Measurements from ENCODE around the gene BEX1.
"Not testable (repeated sequence)": the region's sequence is repeated elsewhere in the genome, so short reads cannot be mapped to it uniquely, and the experiment has no call there.

Gene BEX1

DNA sequence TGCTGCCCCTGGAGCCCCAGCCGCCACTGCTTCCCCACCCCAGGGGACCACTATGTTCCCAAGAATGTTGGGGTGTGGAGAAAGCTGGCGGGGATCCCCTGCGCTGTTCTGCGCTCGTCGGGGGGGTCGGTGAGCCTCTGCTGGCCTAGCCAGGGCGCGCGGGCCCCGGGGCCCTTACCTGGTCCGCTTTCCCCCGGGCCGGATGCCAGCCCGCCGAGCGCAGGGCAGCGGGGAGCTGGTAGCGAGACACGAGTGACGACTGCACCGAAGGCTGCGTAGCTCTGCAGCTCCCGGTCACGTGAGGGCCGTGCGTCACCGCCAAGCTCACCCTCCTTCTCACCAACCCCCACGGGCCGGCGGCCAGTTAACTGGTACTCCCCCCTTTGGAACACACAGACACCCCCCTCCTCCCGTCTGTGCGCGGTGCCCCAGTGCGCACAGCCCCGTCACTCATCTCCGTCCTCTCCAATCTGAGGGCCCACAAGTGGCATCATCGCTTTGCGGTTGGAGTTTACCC is at the start of gene BEX1:
Gene BEX1 (minus strand): TSS at position 254 of the 517 bp plus-strand sequence. CDS start 897 bp downstream, outside the sequence.
- DNase-seq (ENCODE audit: low read depth in 1 of 2, low spot score in 1 of 2): no peak

DNA sequence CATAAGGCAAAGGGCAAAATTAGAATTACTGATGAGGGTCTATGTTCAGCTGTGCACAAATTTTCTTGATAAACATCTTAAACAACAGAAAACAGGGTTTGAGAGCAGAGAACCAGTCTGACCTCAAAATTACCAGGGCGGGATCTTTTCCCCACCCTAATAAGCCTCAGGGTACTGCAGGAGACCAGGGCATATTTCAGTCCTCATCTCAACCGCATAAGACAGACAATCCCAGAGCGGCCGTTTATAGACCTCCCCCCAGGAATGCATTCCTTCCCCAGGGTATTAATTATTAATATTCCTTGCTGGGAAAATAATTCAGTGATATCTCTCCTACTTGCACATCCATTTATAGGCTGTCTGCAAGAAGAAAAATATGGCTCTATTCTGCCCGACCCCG is 45.5 kb upstream of the BEX1 start:
- DNase-seq (ENCODE audit: low read depth in 1 of 2, low spot score in 1 of 2): not testable (repeated sequence)

DNA sequence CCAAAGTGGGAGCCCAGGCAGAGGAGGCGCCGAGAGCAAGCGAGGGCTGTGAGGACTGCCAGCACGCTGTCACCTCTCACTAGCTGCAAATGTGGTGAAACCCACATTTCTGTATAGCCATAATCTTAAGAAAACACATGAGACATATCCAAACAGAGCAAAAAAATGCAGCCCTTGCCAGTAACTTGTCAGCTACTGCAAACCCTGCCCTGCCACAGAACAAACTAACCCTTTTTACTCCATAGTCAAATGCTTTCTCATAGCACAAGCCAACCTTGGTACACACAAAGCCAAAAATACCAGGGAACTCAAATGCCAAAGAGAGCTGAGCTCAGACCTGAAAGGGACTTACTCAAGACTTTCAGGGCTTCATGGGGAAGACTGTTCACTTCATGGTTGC is 43.9 kb upstream of the BEX1 start:
- no peak for DNase-seq (ENCODE audit: low read depth in 1 of 2, low spot score in 1 of 2)

DNA sequence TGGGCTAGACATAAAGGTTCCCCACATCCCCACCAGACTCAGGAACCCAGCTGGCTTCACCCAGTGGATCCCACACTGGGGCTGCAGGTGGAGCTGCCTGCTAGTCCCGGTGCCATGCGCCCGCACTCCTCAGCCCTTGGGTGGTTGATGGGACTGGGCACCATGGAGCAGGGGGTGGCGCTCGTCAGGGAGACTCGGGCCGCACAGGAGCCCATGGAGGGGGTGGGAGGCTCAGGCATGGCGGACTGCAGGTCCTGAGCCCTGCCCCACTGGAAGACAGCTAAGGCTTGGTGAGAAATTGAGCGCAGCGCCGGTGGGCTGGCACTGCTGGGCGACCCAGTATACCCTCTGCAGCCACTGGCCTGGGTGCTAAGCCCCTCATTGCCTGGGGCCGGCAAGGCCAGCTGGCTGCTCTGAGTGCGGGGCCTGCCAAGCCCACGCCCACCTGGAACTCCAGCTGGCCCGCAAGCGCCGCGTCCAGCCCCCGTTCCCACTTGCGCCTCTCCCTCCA is 43.3 kb upstream of the BEX1 start:
- DNase-seq (ENCODE audit: low read depth in 1 of 2, low spot score in 1 of 2): not testable (repeated sequence)

DNA sequence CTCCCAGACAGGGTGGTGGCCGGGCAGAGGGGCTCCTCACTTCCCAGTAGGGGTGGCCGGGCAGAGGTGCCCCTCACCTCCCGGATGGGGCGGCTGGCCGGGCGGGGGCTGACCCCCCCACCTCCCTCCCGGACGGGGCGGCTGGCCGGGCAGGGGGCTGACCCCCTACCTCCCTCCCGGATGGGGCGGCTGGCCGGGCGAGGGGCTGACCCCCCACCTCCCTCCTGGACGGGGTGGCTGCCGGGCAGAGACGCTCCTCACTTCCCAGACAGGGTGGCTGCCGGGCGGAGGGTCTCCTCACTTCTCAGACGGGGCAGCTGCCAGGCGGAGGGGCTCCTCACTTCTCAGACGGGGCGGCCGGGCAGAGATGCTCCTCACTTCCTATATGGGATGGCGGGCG is 40.4 kb upstream of the BEX1 start:
- not testable (repeated sequence) for DNase-seq (ENCODE audit: low read depth in 1 of 2, low spot score in 1 of 2)

DNA sequence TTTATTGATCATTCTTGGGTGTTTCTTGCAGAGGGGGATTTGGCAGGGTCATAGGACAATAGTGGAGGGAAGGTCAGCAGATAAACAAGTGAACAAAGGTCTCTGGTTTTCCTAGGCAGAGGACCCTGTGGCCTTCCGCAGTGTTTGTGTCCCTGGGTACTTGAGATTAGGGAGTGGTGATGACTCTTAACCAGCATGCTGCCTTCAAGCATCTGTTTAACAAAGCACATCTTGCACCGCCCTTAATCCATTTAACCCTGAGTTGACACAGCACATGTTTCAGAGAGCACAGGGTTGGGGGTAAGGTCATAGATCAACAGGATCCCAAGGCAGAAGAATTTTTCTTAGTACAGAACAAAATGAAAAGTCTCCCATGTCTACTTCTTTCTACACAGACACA is 39.9 kb upstream of the BEX1 start:
- DNase-seq (ENCODE audit: low read depth in 1 of 2, low spot score in 1 of 2): not testable (repeated sequence)

DNA sequence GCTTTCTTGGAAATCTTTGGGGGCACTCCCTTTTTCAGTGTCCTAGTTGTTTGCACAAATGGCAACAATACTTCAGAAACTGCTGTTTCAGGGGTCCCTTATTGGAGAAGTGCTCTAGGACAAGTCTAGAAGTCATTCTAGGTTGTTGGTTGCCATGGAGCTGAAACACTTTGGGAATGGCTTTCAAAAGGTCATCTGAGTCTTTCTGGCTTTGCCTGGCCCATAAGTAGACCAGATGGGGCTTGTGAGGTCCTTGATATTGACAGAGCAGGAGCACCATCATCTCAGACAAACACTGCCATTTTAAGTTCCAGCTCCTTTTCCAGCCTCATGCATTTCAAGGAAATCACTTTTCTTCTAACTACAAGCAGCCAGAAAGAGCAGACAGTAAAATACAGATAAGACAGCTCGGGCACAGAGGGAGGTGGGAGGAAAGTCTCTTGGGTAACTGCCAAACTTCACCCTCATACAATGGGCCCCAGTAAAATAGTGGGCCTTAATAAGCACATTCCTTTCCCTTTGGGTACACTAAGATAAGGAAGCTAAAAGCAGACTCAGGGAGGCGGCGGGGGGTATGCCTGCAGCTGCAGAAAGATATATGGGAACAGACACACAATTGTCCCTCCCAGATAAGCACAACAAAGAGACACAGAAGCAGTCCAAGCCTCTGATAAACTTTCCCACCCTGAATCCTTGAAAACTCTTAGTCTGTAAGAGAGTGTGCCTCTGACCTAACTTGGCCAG is 37.5 kb upstream of the BEX1 start:
- DNase-seq (ENCODE audit: low read depth in 1 of 2, low spot score in 1 of 2): no peak

DNA sequence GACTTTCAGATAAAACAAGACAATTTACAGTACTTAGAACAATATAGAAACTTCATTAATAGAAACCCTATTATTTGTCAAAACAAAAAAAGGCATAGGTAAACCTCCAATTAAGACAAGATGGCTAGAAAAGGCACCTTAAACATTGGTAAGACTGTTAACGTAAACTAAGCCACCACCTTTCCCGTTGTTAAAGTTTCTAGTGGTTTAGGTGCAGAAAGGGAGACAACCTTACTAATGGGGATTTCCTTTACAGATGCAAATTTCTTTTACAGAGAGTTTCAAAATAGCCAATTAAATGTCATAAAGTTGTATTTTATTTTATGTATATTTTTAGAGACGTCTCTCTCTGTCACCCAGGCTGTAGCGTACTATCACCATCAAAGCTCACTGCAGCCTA is 36.5 kb upstream of the BEX1 start:
- DNase-seq (ENCODE audit: low read depth in 1 of 2, low spot score in 1 of 2): no peak

DNA sequence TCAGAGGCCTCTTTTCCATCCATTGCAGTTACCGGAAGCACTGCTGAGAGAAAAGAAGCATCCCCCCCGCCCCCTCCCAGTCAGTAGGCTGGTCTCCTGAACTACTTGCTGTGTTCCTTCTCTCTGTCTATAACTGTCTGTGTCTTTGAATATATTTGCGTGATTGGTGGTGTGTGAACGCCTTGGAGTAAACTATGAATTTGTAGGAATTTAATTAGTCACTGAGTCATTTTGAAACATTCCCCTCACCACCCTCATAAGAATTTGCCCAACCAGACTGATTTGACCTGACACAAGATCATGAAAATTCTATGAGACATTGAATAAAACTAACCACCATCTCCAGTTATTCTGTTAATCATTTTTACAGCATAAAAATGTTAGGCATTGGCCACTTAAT is 35.7 kb upstream of the BEX1 start:
- DNase-seq (ENCODE audit: low read depth in 1 of 2, low spot score in 1 of 2): no peak

DNA sequence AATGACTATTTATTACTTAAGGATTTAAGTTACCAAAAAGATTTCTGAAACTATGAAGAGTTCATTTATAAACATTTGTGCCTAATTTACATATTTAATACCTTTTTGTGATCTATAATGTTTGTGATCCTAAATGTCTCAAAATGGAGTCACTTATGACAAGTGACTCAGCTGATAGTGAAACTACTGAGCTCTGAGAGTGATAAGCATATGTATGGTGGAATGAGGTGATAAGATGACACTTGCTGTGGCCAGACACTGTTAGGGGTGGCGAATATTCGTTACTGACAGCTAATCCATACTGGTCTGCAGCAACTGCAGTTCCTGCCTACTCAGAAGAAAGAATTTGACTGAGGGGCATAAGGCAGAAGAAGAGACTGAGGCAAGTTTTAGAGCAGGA is 34.5 kb upstream of the BEX1 start:
- no peak for DNase-seq (ENCODE audit: low read depth in 1 of 2, low spot score in 1 of 2)

DNA sequence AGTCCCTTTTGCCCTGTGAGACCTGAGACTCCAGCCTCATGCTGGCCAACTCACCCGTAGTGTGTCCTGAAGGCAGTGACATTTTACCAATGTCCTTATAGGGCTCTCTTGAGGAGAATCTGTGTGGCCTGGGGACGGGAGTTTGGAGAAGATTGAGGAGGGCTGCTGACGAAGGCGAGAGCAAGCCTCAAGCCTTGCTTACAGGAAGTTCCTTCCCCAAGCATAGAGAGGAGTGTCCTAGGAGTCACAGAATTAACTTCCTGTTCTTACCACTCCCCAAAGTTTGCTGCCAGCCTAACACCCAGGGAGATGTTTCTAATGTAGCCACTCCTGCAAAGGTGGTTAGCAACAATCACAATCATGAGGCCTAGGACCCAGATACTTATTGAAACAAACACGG is 29.0 kb upstream of the BEX1 start, which contains the start of gene NXF3:
Gene NXF3 (minus strand): TSS at position 202 of the 400 bp plus-strand sequence. CDS start 120 bp downstream, at position 82.
- no peak for DNase-seq (ENCODE audit: low read depth in 1 of 2, low spot score in 1 of 2)

DNA sequence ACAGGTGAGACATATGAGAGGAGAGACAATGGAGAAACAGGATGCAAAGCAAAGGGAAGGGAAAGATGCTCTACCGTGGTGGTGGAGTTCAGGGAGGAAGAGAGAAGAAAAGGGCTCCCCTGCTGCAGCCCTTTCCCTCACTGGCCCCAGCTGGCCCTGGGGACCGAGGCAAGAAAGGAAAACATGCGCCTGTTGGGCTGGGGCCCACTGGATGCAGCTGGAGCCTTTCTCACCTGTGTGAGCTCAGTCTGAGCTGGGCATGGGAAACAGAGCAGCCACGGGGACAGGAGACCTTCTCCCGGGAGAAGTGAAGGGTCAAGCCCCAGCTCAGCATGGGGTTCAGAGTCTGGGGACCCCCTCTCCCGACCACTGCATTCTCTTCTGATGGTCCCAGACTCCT is 17.1 kb upstream of the BEX1 start:
- no peak for DNase-seq (ENCODE audit: low read depth in 1 of 2, low spot score in 1 of 2)

DNA sequence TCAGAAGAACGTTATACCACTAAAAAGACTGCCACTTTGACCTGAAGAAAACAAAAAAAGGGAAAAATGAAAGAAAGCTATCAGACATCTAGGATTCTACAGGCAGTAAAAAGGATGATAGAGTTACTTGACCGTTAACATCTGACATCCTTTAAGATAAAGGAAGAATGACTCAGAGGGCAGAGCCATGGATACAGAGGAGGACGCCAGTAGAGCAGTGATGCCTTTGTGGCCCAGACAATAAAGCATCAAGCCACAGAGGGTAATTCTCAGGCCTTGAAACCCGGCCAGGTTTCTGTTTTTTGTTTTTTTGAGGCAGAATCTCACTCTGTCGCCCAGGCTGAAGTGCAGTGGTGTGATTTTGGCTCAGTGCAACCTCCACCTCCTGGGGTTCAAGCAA is 9.5 kb upstream of the BEX1 start:
- DNase-seq (ENCODE audit: low read depth in 1 of 2, low spot score in 1 of 2): no peak

DNA sequence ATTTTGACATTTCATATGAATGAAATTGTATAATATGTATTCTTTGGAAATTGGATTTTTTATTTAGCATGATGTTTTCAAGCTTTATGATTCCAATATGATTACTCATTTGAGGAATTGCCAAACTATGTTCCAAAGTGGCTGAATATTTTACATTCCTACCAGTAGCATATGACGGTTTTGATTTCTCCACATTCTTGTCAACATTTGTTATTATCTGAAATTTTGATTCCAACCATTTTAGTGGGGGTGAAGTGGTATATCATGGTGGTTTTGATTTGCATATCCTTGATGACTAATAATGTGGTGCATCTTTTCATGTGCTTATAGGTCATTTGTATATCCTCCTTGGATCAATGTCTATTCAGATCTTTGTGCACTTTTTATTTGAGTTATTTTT is 2.6 kb upstream of the BEX1 start:
- DNase-seq (ENCODE audit: low read depth in 1 of 2, low spot score in 1 of 2): no peak

DNA sequence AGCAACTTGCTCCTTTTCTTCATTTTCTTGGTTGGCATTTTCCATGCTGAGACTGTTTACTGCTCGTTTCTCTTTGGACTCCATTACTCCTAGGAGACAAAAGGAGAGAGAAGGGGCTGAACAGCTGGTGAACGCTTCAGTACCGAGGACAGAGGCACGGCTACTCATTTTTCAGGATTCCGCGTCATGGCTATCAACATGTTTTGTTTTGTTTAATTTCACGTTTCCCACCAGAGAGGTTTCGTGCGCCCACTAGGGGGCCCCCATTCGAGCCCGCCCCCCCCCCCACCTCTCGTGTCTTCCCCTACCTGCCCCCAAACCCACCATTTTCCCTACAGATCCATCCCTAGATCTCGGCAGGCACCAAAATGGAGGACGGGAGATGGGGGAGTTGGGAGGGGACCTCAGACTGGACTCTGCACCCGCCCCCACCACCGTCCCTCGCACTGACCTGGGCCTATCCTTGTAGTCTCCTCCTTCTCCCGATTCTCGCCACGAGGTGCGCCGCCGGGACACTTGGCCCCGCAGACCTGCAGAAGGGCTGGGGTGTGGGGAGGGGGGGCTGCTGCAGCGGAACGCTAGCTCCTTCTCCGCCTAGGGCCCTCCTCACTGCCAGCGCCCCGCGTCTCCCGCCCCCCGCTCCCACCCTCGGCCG is 653 bp downstream of the BEX1 start:
- no peak for DNase-seq (ENCODE audit: low read depth in 1 of 2, low spot score in 1 of 2)

DNA sequence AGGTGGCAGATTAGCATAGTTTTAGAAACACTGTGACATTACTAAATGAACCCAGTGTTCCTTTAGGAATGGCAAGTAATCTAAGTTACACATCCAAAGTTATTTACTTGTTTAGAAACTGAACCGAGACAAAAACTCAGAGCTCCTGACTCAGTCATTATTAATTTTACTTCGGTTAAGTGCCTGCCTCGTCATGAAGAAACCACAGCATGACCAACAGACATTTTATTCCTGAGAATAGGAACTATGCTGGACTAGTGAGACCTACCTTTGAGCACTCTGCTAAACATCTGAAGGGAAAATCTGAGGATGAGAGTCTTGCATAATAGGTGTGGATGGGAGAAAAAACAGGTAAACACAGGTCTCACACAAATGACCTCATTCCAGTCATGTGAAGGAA is 2.5 kb downstream of the BEX1 start:
- no peak for DNase-seq (ENCODE audit: low read depth in 1 of 2, low spot score in 1 of 2)

DNA sequence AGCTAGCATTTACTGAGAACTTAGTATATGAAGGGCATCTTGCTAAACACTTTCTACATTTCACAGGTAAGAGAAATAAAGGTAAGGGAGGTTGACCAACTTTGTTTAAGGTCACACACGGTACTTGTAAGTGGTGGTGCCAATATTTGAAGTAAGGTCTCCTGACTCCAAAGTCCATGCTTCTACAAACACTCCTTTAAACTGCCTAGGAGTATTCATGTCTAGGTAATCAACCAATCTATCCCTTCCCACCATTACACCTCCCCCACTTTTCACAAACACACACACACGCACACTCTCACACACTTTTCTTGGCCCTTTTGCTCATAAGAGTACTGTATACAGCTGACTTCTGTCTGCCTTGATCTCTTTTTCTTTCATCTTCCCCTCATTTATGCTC is 7.1 kb downstream of the BEX1 start:
- DNase-seq (ENCODE audit: low read depth in 1 of 2, low spot score in 1 of 2): no peak

DNA sequence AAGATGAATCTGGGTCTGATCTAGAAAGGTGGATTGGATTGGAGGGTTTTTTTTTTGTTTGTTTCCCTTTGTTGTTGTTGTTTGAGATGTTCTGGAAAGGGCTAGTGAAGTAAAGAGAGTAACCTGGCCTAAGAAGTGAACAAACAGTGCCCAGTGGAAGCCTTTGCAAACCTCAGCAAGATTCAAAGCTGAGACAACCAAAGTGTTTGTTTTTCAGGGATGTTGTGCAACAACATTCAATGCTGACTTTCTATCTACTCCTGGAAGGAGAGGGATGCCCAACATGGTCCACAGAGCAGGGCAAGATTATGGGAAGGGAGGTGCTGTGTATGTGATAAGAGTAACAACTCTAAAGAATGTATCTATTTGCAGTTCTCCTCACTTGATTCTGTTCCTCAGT is 11.3 kb downstream of the BEX1 start:
- no peak for DNase-seq (ENCODE audit: low read depth in 1 of 2, low spot score in 1 of 2)

DNA sequence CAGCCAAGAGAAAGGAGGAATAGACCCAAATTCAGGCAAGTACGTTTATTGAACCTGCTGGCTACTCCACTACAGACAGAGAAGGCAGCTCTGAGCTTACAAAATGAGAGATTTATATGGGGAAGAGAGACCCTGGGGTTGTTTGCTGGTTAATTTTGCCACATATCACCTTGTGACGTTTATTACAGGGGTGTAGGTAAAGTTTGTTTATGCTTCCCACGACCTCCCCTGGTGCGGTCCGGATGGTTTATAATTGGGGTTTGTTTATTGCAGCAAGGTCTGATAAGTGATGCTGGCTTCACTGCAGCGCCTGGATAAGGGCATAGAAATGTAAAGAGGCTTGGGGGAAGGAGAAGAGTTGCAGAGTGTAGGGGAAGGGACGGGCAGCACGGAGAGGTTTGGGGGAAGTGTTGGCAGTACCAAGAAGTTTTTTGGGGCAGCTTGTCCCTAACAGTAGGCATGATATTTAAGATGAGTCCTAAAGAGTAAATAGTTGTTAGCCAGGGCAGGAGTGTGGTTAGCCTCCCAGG is 12.6 kb downstream of the BEX1 start:
- no peak for DNase-seq (ENCODE audit: low read depth in 1 of 2, low spot score in 1 of 2)

DNA sequence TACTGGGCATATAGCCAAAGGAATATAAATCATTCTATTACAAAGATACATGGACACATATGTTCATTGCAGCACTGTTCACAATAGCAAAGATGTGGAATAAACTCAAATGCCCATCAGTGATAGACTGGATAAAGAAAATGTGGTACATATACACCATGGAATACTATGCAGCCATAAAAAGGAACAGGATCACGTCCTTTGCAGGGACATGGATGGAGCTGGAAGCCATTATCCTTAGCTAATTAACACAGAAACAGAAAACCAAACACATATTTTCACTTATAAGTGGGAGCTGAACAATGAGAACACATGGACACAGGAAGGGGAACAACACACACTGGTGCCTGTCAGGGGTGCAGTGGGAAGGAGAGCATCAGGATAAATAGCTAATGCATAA is 30.6 kb downstream of the BEX1 start:
- not testable (repeated sequence) for DNase-seq (ENCODE audit: low read depth in 1 of 2, low spot score in 1 of 2)

DNA sequence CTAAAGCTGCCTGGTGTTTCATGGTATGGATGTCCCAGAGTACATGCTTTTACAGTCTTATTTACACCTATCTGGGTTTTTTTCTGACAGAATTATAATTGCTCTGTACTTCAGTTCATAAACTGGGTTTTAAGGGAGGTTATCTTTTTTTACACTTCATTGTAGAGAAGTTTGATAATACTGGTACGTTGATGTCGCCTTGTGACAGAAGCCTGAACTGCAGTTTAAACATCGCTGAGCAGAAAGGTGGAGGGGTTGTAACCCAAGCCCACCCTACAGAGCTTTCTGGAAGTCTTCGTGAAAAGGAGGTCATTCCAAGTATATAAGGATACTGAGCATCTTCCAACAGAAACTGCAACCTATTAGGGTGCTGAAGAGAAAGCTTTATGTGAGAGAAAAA is 46.4 kb downstream of the BEX1 start:
- DNase-seq (ENCODE audit: low read depth in 1 of 2, low spot score in 1 of 2): no peak

DNA sequence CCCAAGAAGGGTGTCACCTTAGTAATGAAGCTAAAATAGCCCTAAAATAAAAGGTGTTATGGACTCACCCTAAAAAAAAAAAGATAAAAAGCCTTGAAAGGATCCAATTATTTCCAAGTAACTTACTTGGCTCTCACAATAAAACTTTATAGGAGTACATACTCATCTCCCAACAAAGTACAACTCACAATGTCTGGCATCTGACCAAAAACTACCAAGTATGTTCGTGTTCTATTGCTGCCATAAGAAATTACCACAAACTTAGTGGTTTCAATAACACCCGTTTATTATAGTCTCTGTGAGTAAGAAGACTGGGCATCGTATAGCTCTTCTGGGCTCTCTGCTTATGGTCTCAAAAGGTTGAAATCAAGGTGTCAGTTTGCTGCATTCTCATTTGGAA is 51.0 kb downstream of the BEX1 start:
- no peak for DNase-seq (ENCODE audit: low read depth in 1 of 2, low spot score in 1 of 2)

All from stimulated activated CD4-positive, alpha-beta T cell treated with anti-CD3 and anti-CD28 coated beads, Interleukin-15, amount 100 ng/mL, for 1 hour (primary cell).